Activated CD4-positive, CD25-positive, alpha-beta regulatory T cell (primary cell): ENCODE measurements around the gene PSMC5.
"Not testable (repeated sequence)": the region's sequence is repeated elsewhere in the genome, so short reads cannot be mapped to it uniquely, and the experiment has no call there.

ENCODE experiments used
- DNase-seq, 4 experiments: peaks; one replicate each; lab custom pipeline; 2025; lab: John Stamatoyannopoulos, UW

PSMC5 gene

DNA sequence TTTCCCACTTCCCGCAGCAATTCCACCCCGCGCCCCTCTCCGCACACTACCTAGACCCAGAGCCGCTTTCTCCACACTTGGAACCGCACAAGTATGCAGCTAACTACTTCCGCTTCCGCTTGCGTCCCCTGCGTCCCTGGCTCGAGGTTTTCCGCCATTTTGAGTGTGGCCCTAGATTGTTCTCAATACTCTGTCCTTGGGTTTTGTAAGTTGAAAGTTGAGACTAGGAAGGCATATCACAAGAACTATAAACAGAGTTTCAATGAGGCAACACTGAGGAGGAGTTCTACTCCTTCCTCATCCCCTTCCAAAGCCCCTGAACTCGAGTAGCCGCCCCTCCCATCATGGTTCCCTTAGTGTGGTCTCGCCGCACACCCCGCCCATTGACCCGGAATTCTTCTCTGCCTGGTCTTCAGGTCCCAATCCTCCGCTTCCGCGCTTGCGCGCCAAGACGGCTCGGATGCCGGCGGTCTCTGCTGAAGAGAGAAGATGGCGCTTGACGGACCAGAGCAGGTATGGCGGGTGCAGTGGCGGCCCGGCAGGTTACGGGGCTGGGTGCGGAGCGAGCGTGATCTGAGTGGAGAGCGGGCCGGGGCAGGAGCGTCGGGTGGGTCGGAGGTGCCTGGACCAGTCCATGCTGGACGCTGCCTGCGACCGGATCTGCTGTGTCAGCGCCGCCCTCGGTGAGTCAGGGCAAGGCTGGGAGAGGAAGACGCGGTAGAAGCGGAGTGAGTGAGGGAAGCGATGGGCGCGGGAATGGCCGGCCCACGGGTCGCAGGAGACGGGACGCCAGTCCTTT is at the start of gene PSMC5, which contains the start of gene FTSJ3:
TSS of gene PSMC5 (plus strand) at position 430 of the 799 bp plus-strand sequence. CDS start at position 490, 60 bp downstream.
TSS of gene FTSJ3 (minus strand) at position 662 of the 799 bp plus-strand sequence. CDS start 761 bp downstream, outside the sequence.
- DNase-seq: peak; percentile 85 to 92 (median 90)

DNA sequence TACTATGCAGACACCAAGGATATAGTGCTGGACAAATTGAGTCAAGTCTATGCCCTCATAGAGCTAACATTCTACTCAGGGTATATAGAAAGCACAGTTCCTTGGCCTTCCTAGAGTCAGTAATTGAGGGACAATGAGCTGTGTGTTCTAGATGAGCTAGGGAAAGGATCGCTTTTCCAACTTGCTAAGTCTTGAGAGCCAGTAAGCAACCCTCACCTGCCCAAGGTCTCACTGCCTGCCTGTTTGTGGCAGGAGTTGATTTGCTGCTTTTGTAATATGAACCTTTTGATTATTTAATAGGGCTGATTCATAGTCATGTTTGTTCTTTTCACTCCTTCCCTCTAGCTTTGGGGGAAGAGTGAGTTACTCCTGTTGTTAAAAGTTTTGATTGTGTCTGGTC is 46.7 kb upstream of the PSMC5 start:
- DNase-seq: no peak

DNA sequence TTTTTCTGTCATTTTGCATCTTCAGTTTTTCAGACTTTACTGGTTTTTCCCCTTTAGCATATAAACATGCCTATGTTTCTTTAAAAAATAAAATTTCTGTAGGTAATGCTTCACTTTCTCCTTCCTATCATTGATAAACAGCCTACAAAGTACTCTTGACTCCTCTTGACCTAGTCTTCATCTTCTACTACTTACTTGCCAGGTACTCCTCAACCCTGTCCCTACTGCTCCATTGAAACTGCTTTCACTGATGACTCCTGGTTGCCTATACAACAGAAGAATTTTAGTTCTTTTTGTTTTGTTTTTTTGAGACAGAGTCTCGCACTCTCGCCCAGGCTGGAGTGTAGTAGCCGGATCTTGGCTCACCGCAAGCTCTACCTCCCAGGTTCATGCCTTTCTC is 46.3 kb upstream of the PSMC5 start:
- no peak for DNase-seq

DNA sequence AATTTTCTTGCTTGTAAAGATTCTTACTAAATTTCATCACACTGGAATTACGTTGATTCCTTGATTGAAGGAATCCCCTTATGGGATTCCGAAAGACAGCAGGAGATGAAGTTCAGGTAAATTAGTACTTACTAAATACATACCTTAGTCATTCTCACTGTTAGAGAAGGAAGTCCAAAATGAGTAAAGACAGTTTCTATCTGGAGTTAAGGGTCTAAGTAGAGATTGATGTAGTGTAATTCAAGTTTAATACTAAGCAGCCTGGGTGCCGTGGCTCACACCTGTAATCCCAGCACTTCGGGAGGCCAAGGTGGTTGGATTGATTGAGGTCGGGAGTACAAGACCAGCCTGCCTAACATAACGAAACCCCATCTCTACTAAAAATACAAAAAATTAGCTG is 43.7 kb upstream of the PSMC5 start:
- no peak for DNase-seq

DNA sequence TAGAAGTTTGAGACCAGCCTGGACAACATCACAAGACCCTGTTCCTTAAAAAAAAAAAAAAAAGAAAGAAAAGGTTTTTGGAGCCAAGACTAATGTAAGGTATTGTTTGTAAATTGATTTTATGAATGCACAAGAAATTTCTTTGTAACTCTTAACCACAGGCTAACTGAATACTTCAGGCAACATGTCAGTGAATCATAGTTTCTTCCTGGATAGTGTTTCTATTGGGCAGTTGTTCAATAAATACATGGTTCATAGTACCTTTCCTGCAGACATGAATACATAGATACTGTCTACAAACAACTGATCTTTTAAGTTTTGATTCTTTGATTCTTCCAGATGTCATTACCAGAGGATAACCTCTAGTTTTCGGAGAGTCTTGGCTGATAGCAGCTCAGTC is 41.7 kb upstream of the PSMC5 start:
- no peak for DNase-seq

DNA sequence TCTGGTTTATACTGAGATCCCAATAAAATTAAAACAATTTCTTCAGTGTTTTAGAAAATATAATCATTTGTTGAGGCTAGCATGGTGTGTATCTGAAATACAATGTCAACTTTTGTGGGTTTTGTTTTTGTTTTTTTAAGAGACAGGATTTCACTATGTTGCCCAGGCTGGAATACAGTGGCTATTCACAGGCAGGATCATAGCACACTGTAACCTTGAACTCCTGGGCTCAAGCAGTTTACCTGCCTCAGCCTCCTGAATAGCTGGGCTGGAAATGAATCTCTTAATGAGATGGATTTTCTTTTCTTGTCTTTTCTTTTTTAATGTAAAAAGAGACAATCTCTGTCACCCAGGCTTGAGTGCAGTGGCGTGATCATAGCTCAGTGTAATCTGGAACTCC is 41.1 kb upstream of the PSMC5 start:
- DNase-seq: no peak

DNA sequence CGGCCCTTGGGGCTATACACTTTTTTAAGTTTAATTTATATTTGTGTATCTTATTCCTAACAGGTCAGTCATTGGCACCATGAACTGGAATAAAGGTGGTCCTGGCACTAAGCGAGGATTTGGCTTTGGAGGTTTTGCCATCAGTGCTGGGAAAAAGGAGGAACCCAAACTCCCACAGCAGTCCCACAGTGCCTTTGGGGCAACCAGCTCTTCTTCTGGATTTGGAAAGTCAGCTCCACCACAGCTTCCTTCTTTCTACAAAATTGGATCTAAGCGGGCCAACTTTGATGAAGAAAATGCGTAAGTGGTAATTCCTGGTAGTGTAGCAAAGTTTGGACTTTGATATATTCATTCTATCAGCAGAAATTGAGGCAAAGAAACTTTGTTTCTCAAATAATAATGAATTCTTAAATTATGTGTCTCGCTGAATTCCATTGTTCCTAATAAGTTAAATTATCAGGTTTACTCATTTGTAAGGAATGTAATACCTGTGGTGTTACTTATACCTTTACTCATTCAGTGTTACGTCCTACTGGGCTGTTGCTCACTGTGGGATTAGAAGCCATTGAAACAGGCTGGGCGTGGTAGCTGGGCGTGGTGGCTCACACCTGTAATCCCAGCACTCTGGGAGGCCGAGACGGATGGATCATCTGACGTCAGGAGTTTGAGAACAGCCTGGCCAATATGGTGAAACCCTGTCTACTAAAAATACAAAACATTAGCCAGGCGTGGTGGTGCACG is 40.1 kb upstream of the PSMC5 start:
- no peak for DNase-seq

DNA sequence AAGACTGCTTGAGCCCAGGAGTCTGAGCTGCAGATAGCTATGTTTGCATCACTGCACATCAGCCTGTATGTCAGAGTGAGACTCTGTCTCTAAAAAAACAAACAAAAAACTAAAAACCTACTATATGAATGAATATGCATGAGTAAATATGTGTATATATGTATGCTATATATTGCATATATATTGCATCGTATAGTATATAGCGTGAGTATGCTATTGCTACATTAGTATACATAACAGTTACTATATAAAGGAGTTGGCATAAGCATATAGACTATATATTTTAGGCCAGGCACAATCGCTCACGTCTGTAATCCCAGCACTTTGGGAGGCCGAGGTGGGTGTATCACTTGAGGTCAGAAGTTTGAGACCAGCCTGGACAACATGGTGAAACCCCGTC is 37.2 kb upstream of the PSMC5 start:
- no peak for DNase-seq

DNA sequence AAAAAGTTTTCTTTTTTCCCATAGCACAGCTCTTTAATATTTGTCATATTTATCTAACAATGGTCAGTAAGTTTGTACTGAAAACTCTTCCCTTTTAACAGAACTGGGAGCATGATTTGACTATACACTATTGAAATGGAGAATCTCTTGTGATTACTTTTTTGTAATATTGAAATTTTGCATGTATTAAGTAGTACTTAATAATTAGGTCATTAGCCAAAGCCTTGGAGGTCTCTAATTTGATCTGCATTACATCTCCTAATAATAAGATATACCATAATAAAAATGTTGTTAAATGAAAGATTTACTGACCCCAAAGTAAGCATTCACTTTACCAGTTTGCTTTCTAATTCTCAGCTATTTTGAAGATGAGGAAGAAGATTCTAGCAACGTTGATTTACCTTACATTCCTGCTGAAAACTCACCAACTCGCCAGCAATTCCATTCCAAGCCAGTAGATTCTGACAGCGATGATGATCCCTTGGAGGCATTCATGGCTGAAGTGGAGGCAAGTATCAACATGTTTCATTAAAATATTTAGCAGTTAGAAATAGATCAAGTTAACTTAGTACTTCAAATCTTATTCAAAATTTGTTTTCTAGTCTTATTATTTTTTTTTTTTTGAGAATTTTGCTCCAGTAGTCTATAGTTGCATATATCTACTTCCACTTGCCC is 35.0 kb upstream of the PSMC5 start:
- DNase-seq: no peak

DNA sequence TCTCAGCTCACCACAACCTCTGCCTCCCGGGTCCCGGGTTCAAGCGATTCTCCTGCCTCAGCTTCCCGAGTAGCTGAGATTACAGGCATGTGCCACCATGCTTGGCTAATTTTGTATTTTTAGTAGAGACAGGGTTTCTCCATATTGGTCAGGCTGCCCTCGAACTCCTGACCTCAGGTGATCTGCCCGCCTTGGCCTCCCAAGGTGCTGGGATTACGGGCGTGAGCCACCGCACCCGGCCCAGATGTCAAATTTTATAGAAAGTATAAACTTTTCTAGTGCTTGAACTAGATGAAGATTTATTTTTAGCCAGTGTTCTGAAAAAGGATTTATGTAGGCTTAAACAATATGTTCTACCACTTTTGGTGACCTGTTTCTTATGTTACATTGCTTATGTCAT is 30.9 kb upstream of the PSMC5 start:
- not testable (repeated sequence) for DNase-seq

DNA sequence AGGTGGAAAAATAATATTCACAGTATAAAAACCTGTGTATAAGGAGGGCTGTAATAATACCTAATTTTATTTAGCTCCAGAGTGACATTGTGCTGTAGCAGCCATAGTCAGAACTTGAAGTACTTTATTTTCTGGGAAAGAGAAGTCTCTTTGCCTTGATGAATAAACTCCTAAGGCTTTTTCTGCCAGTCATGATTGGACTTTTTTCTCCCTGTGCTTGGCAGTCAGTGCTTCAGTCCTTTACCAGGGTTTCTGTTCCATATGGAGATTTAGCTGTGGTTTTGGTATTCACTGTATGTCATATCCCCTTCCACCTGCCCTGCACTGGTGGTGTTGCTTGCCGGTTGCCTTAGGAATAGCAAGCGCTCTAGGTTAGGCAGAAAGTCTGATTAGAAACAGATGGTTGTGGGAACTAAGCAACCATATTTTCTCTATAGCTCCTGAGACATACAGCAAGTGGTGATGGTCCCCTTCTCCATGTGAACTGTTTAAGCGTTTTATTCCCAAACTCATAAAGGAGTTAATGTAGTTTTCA is 28.6 kb upstream of the PSMC5 start:
- DNase-seq: no peak

DNA sequence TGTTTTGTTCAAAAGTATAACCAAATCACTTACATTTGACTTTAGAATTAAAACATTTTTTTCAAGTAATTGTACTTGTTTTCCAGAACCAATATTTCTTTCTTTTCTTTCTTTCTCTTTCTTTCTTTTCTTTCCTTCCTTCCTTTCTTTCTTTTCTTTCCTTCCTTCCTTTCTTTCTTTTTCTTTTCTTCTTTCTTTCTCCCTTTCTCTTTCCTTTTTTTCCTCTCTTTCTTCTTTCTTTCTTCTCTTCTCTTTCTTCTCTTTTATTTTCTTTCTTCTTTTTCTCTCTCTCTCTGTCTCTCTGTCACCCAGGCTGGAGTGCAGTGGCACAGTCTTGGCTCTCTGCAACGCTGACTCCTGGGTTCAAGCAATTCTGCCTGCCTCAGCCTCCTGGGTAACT is 26.4 kb upstream of the PSMC5 start:
- no peak for DNase-seq

DNA sequence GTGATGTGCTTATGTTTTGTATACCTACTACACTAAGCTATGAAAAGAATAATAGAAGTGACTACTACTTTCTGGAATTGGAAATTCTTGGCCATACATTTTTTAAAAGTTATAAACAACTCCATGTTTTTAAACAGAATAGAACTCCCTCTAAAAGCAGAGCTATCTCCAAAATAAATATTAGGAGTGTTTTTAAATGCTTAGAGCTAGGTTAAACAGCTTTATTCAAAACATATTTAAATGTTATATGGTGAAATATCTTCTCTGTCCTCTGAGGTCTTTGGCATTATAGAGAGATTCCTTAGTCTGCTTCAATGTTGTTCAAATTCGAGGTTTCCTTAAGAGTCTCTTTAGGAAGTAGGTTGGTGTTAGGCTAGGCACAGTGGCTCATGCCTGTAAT is 22.9 kb upstream of the PSMC5 start:
- no peak for DNase-seq

DNA sequence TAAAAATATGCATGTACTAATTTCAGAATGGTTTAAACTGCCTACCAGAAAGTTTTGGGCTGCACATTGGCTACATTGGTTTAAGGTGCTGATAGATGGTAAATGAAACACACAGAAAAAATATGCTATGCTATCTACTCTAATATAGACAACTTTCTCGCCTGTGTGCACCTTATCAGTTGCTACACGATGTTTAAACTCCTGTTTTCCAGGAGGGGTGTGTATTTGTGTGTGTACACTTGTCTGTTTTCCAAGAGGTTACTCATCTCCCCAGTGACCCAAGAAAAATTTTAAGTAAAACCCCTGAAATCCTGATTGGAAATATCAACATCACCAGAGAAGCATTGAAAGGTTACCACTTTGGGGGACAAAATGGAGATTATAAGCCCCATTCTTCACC is 21.6 kb upstream of the PSMC5 start:
- DNase-seq: no peak

DNA sequence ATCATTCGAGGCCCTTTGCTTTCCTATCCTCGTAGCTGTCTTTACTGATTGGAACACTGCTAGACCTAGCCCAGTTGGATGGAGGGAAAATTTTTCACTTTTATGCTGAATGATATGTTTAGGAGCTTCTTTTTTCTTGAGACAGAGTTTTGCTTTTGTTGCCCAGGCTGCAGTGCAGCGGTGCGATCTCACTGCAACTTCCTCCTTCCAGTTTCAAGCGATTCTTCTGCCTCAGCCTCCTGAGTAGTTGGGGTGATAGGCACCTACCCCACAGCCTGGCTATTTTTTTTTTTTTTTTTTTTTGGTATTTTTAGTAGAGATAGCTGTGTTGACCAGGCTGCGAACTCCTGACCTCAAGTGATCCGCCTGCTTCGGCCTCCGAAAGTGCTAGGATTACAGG is 17.3 kb upstream of the PSMC5 start:
- no peak for DNase-seq

DNA sequence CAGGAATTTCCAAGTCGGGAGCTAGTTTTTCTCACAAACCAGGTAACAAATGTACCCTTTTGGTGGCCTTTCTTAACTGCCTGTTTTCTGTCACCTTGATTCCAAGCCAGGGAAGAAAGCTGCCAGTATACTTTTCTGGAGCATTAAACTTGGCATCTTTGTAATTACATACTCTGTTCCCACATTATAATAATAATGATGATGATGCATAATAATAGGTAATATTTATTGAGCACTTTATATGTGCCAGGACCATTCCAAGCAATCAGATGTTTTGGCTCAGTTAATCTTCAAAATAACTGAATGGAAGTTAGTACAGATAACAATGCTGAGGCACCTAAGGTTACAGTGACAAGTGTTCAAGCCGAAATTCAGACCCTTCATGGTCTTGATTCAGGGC is 11.1 kb upstream of the PSMC5 start:
- DNase-seq: no peak

DNA sequence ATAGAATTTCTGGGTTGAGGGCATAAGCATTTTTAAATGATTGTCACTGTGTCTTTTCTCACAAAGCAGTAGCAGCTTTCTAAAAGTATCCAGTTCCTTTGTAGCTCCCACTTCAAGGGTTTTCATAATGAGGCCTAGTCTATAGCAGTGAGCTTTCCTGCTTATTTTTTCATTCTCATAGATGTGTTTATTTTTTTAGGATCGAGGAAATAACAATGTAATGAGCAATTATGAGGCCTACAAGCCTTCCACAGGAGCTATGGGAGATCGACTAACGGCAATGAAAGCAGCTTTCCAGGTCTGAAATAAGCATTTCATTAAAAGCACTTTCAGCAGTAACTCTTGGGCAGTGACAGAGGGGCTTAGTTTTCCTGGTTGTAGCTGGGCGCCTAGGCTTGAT is 10.6 kb upstream of the PSMC5 start:
- DNase-seq: no peak

DNA sequence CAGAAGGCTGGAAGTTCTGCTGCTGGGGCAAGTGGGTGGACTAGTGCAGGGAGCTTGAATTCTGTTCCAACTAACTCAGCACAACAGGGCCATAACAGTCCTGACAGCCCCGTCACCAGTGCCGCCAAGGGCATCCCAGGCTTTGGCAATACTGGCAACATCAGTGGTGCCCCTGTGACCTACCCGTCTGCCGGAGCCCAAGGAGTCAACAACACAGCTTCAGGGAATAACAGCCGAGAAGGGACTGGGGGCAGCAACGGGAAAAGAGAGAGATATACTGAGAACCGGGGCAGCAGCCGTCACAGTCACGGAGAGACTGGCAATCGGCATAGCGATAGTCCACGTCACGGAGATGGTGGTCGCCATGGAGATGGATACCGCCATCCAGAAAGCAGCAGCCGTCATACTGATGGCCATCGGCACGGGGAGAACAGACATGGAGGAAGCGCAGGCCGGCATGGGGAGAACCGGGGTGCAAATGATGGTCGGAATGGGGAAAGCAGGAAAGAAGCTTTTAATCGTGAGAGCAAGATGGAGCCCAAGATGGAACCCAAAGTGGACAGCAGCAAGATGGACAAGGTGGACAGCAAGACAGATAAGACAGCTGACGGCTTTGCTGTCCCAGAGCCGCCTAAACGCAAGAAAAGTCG is 9.4 kb upstream of the PSMC5 start:
- DNase-seq: no peak

DNA sequence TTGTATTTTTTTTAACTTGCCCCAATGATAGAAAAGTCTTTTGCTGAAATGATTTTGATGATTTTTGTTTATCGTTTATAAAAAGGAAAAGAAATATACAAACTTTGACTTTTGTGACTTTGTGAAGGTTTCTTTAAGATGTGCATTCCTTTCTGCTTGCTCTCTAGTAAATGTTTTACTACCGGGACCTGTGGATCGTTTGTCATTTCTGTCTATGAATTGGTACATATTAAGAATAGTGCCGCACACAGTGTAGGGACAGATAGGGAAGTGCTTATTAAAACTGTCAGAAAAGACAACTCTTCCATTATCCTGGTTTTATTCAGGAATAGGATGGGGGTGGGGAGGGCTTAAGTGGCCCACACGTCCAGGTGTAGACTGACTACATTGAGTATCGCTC is 8.1 kb upstream of the PSMC5 start:
- DNase-seq: no peak

DNA sequence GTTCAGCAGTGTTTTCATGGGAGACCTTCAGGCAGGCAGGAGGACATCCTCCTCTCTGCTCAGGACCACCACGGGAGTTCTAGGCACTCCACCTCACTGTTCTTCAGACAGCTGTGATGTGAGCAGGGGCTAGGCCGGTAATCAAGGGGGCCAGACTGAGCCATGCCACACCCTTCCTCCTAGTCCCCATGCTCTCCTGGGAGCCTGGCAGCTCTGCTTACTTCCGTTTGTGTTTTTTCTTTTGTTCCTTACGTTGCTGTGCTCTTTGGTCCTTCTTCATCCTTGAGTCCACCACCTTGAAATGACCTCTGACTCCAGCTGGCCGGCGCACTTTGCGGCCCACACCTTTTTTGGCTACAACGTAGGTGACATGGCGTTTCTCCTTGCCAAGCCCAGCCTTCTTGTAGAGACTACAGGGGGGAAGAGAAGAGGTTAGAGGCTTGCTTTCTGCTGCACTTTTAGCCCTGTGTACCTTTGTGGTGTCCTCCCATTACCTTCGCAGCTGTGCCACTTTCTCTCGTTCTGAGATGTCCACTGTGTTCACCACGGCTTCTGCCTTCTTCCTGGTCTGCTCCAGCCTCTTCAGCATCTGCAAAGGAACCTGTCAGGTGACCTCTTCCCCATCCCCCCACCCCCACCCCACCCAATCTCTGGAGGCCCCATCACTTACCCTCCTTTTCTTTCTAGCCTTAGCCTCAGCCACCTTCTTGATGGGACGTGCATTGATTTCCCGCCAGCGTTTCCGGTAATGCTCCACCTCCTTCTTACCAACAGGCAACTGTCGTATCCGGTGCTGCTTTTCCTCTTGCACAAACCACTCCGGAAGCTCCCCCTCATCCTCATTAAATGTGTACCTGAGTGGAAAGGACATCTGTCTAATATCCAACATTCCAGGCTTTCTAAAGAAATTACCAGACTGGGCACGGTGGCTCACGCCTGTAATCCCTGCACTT is 7.4 kb upstream of the PSMC5 start:
- DNase-seq: no peak
